H1 (cell line): ENCODE measurements around the gene METTL8. TPM values are rescaled to one million over a fixed set of nuclear protein-coding genes. Genes with fewer than 3 reads are reported as not detected.
A peak's percentile ranks its signal among the peaks of the same experiment; 100 is the strongest.

ENCODE experiments used
- CTCF ChIA-PET: fragments of 300-600 bp; sonication (Branson Sonifier 250); formaldehyde crosslinking; loops from one replicate; lab custom pipeline; 2021; ENCODE audit not compliant: partially characterized antibody; lab: Charles Lee
- POLR2A ChIA-PET: fragments of 300-600 bp; sonication (Branson Sonifier 250); formaldehyde crosslinking; loops from one replicate; lab custom pipeline; 2021; ENCODE audit warnings: inconsistent platforms; ENCODE audit not compliant: partially characterized antibody; lab: Charles Lee
- DNase-seq, 2 experiments: peaks; one replicate each; pipeline versions ENCODE4 v3.0.0 to v3.0.0-alpha.2; 2010 to 2022; ENCODE audit warnings: low spot score in 2 of 2, low read depth in 1 of 2, mixed read lengths in 1 of 2
- FAIRE-seq: peaks from 2 replicates; lab custom pipeline; 2011; peaks lifted over from hg19 to GRCh38; lab: Jason Lieb, UNC
- H2AFZ ChIP-seq: 2 replicates; pipeline ENCODE4 v1.8.1; 2012; ENCODE audit warnings: low read length, inconsistent platforms
- H2AK5ac ChIP-seq: 2 replicates; pipeline ENCODE4 v1.6.1; 2013; ENCODE audit warnings: low read depth, low read length
- H2BK120ac ChIP-seq: replicated peaks from 2 replicates; pipeline ENCODE3; 2013; ENCODE audit warnings: low read depth, low read length, inconsistent platforms
- H2BK12ac ChIP-seq: 2 replicates; pipeline ENCODE4 v1.6.1; 2013; ENCODE audit warnings: low read depth, low read length
- H2BK15ac ChIP-seq: 2 replicates; pipeline ENCODE4 v1.6.1; 2013; ENCODE audit warnings: low read length
- H2BK20ac ChIP-seq: 2 replicates; pipeline ENCODE4 v1.6.1; 2013; ENCODE audit warnings: low read length
- H2BK5ac ChIP-seq: 2 replicates; pipeline ENCODE4 v1.6.1; 2013; ENCODE audit warnings: low read depth, low read length
- H3K14ac ChIP-seq: 2 replicates; pipeline ENCODE4 v1.6.1; 2013; ENCODE audit warnings: inconsistent platforms; ENCODE audit not compliant: insufficient read length
- H3K18ac ChIP-seq: 2 replicates; pipeline ENCODE4 v1.6.1; 2013; ENCODE audit warnings: low read length; ENCODE audit errors: extremely low read depth
- H3K23ac ChIP-seq: 2 replicates; pipeline ENCODE4 v1.6.1; 2013; ENCODE audit warnings: inconsistent platforms; ENCODE audit not compliant: insufficient read length
- H3K23me2 ChIP-seq: 2 replicates; pipeline ENCODE4 v1.6.1; 2013; ENCODE audit warnings: low read depth, low read length
- H3K27ac ChIP-seq: 2 replicates; pipeline ENCODE4 v1.6.1; 2011; ENCODE audit warnings: low read depth, low read length, inconsistent platforms
- H3K27me3 ChIP-seq, 4 experiments: replicated peaks in 1 of 4; 1 replicate in 1 of 4; 2 replicates in 3 of 4; pipeline versions ENCODE4 v1.6.1 to v1.8.1; 2011 to 2013; ENCODE audit warnings: low read length in 3 of 4, mild to moderate bottlenecking in 3 of 4, inconsistent platforms in 2 of 4, mixed read lengths in 2 of 4, moderate library complexity in 1 of 4; ENCODE audit not compliant: control insufficient read depth in 3 of 4, insufficient read depth in 3 of 4; ENCODE audit errors: extremely low read depth in 1 of 4
- H3K36me3 ChIP-seq, 4 experiments: 2 replicates each; pipeline versions ENCODE4 v1.6.1 to v1.8.1; 2011 to 2013; ENCODE audit warnings: mild to moderate bottlenecking in 4 of 4, low read length in 3 of 4, moderate library complexity in 2 of 4, control low read depth in 1 of 4, inconsistent platforms in 1 of 4; ENCODE audit not compliant: insufficient read depth in 4 of 4, control insufficient read depth in 2 of 4
- H3K4ac ChIP-seq: replicated peaks from 2 replicates; pipeline ENCODE3; 2013; ENCODE audit warnings: low read length, low read depth, mixed read lengths, inconsistent platforms; ENCODE audit not compliant: insufficient read length
- H3K4me1 ChIP-seq, 4 experiments: replicated peaks in 1 of 4; 1 replicate in 1 of 4; 2 replicates in 3 of 4; pipeline versions ENCODE4 v1.6.1 to v1.8.1; 2011 to 2013; ENCODE audit warnings: low read length in 3 of 4, inconsistent platforms in 2 of 4, mixed read lengths in 1 of 4; ENCODE audit not compliant: insufficient read depth in 4 of 4, control insufficient read depth in 3 of 4
- H3K4me2 ChIP-seq, 2 experiments: 2 replicates each; pipeline versions ENCODE4 v1.6.1 to v1.8.1; 2011 to 2013; ENCODE audit warnings: low read depth in 2 of 2, low read length in 2 of 2, control low read depth in 1 of 2, inconsistent platforms in 1 of 2, mild to moderate bottlenecking in 1 of 2; ENCODE audit not compliant: insufficient read depth in 1 of 2
- H3K4me3 ChIP-seq, 4 experiments: fragments of 200-600, 300-600 bp in 1 of 4; sonication (generic), shearing (Covaris generic), sonication (Bioruptor Twin) in 1 of 4; 2 replicates each; pipeline versions ENCODE4 v1.5.1 to v1.8.1; 2011 to 2016; ENCODE audit warnings: low read length in 4 of 4, low read depth in 3 of 4, control low read depth in 2 of 4, inconsistent platforms in 2 of 4, mild to moderate bottlenecking in 2 of 4, mixed read lengths in 1 of 4, moderate library complexity in 1 of 4; ENCODE audit not compliant: insufficient read depth in 2 of 4; ENCODE audit errors: extremely low read depth in 1 of 4
- H3K56ac ChIP-seq: replicated peaks from 2 replicates; pipeline ENCODE3; 2013; ENCODE audit warnings: low read depth, mild to moderate bottlenecking, mixed read lengths, low read length, inconsistent platforms; ENCODE audit not compliant: insufficient read length
- H3K79me1 ChIP-seq: 2 replicates; pipeline ENCODE4 v1.6.1; 2013; ENCODE audit warnings: low read depth, low read length, control low read depth
- H3K79me2 ChIP-seq, 2 experiments: 2 replicates each; pipeline versions ENCODE4 v1.6.1 to v1.8.1; 2012 to 2013; ENCODE audit warnings: low read length in 2 of 2, mild to moderate bottlenecking in 2 of 2, inconsistent platforms in 1 of 2; ENCODE audit not compliant: insufficient read depth in 2 of 2, control insufficient read depth in 1 of 2
- H3K9ac ChIP-seq, 4 experiments: replicated peaks in 1 of 4; 1 replicate in 1 of 4; 2 replicates in 3 of 4; pipeline versions ENCODE4 v1.6.1 to v1.8.1; 2011 to 2013; ENCODE audit warnings: low read depth in 3 of 4, low read length in 3 of 4, control low read depth in 2 of 4, mild to moderate bottlenecking in 2 of 4, moderate library complexity in 2 of 4, inconsistent platforms in 1 of 4; ENCODE audit errors: extremely low read depth in 1 of 4
- H3K9me3 ChIP-seq, 2 experiments: 2 replicates each; pipeline versions ENCODE4 v1.6.1 to v1.8.1; 2012 to 2013; ENCODE audit warnings: mild to moderate bottlenecking in 2 of 2, moderate library complexity in 2 of 2, control low read depth in 1 of 2, inconsistent platforms in 1 of 2, low read depth in 1 of 2, low read length in 1 of 2, mixed read lengths in 1 of 2; ENCODE audit not compliant: insufficient read depth in 2 of 2
- H4K20me1 ChIP-seq, 2 experiments: replicated peaks in 1 of 2; 2 replicates each; pipeline versions ENCODE3 to v1.8.1; 2011 to 2013; ENCODE audit warnings: inconsistent platforms in 2 of 2, low read length in 2 of 2, mild to moderate bottlenecking in 1 of 2; ENCODE audit not compliant: insufficient read depth in 2 of 2, control insufficient read depth in 1 of 2
- H4K5ac ChIP-seq: 2 replicates; pipeline ENCODE4 v1.6.1; 2013; ENCODE audit warnings: low read length, low read depth, mixed read lengths, inconsistent platforms; ENCODE audit not compliant: insufficient read length
- H4K8ac ChIP-seq: 2 replicates; pipeline ENCODE4 v1.8.0; 2013; ENCODE audit warnings: mild to moderate bottlenecking, moderate library complexity, low read length, inconsistent platforms; ENCODE audit not compliant: insufficient read depth; ENCODE audit errors: extremely low read depth
- H4K91ac ChIP-seq: replicated peaks from 2 replicates; pipeline ENCODE3; 2013; ENCODE audit warnings: low read length, mixed read lengths, inconsistent platforms; ENCODE audit not compliant: insufficient read length
- ASH2L ChIP-seq: fragments of 200-600, 300-600 bp; sonication (generic); IDR thresholded peaks from one replicate; pipeline ENCODE4 v1.7.1; 2017; ENCODE audit warnings: low read length
- EZH2 ChIP-seq: fragments of 200-600 bp; sonication (generic); IDR thresholded peaks from 2 replicates; pipeline ENCODE4 v1.7.1; 2012; ENCODE audit warnings: low read depth, mild to moderate bottlenecking, moderate library complexity, low read length, inconsistent platforms; ENCODE audit not compliant: severe bottlenecking
- GTF2F1 ChIP-seq: IDR thresholded peaks from 2 replicates; pipeline ENCODE4 v1.6.1; 2012; ENCODE audit warnings: low read depth, low read length, improper control_type of control experiment, borderline replicate concordance
- JUN ChIP-seq: IDR thresholded peaks from 2 replicates; pipeline ENCODE4 v1.6.1; 2011; ENCODE audit warnings: low read depth, mild to moderate bottlenecking, improper control_type of control experiment, low read length
- KDM1A ChIP-seq: fragments of 200-600, 300-600 bp; sonication (generic); IDR thresholded peaks from 2 replicates; pipeline ENCODE4 v1.7.1; 2016; ENCODE audit warnings: mild to moderate bottlenecking, low read length, borderline replicate concordance
- POU5F1 ChIP-seq: IDR thresholded peaks from 2 replicates; pipeline ENCODE4 v1.6.1; 2011; ENCODE audit warnings: low read depth, mild to moderate bottlenecking, low read length, moderate library complexity
- RFX5 ChIP-seq: IDR thresholded peaks from 2 replicates; pipeline ENCODE4 v1.6.1; 2011; ENCODE audit warnings: low read depth, low read length, improper control_type of control experiment, borderline replicate concordance
- RXRA ChIP-seq: IDR thresholded peaks from 2 replicates; pipeline ENCODE4 v1.6.1; 2011; ENCODE audit warnings: low read depth, mild to moderate bottlenecking, low read length, moderate library complexity; ENCODE audit not compliant: insufficient read depth
- SP1 ChIP-seq: IDR thresholded peaks from 2 replicates; pipeline ENCODE4 v1.6.1; 2011; ENCODE audit warnings: low read depth, low read length
- WGBS, 2 experiments: shearing (Covaris generic) in 1 of 2; methylation state at CpG; one replicate each; pipeline versions ENCODE4 v1.1.6 to v1.1.7; 2013 to 2015; ENCODE audit warnings: low lambda C conversion rate in 2 of 2, mixed read lengths in 2 of 2, inconsistent platforms in 1 of 2, low coverage in 1 of 2, missing lambda C conversion rate in 1 of 2; ENCODE audit not compliant: insufficient replicate concordance in 2 of 2, insufficient coverage in 1 of 2, insufficient read length in 1 of 2; ENCODE audit errors: extremely low coverage in 1 of 2, missing lambda C conversion rate in 1 of 2; 5-methylcytosine and 5-hydroxymethylcytosine counted together
- polyA plus RNA-seq, 7 experiments: library from polyadenylated mRNA; depleted of rRNA in 3 of 7; stranded (reverse) in 5 of 7; unstranded in 2 of 7; fragments of >200 nt in 5 of 7; fragments of 200-250 nt in 2 of 7; gene quantifications; 1 replicate in 5 of 7; 2 replicates in 1 of 7; 4 replicates in 1 of 7; pipeline versions ENCODE4 v1.2.1 to v1.2.3, GENCODE V29; 2011 to 2013; ENCODE audit warnings: missing spikeins in 2 of 7, mixed read lengths in 2 of 7
- total RNA-seq: library from RNA; stranded (reverse); fragmentation: NEBNext Ultra II Directional; extraction: Animal tissue kit (Norgen Biotek cat#: 25700); gene quantifications from 2 replicates; pipeline ENCODE4 v1.2.1, GENCODE V29; 2021

The METTL8 gene
- total and polyA plus RNA-seq, 2 of the 8 experiments (the other 6 are each of a cell fraction or from before 2014, with no cell fraction given): 17.6 to 79.7 TPM

GRCh38 chr2:171319164-171319810 lies 114.5 kb downstream of the METTL8 start:
- peak; percentile 86 for FAIRE-seq
- Histone ChIP-seq H3K79me2 (no peaks in the 10 kb centered on the region), H3K9ac (no peak overlapping the region), H3K79me1 (no peaks in the 10 kb centered on the region), H3K4me3 (peak overlapping the region in 1 of 4 experiments; percentile 35; a peak in 2 of 8 replicates), H3K27me3 (no peaks in the 10 kb centered on the region), H3K18ac (peak overlapping the region; percentile 88), H2BK5ac (peak overlapping the region; percentile 92; the same call in 1 of the 2 replicates), H3K36me3 (peaks cover 0 to 7% (median 1%) of the 10 kb centered on the region in 4 experiments; a peak in 3 of 8 replicates), H3K4me1 (peaks cover 22 to 55% (median 41%) of the 10 kb centered on the region in 4 experiments), H2BK120ac (peak overlapping the region; percentile 67), H4K91ac (no peak overlapping the region), H3K4me2 (peak overlapping the region; percentile 59 to 67), H3K4ac (no peak overlapping the region), H2BK20ac (0 out of 2 replicates have a peak overlapping the region, but pooled peaks have one; percentile 38), H3K27ac (peak overlapping the region; percentile 74), H4K20me1 (no peaks in the 10 kb centered on the region), H2AK5ac (no peak overlapping the region), H3K9me3 (no peaks in the 10 kb centered on the region), H3K56ac (no peak overlapping the region), H4K8ac (no peak overlapping the region), H3K14ac (no peak overlapping the region), H2AFZ (no peak overlapping the region), H3K23me2 (no peaks in the 10 kb centered on the region), H2BK15ac (no peak overlapping the region), H2BK12ac (peak overlapping the region; percentile 76), H4K5ac (peak overlapping the region; percentile 70), H3K23ac (no peak overlapping the region)
- ChIA-PET CTCF (interaction anchor here (0.7 to 2.0 kb wide), 3 partner anchors 15 to 161 kb away, joined by 3 to 4 read pairs (median 3); no protein-coding TSS in a partner anchor), POLR2A (interaction anchor here (0.9 to 6.1 kb wide), 5 partner anchors 8 to 160 kb away, joined by 3 to 42 read pairs (median 4); no protein-coding TSS in a partner anchor)
- 15% methylated on average over 12 of the region's 12 CpGs; no CpG with 5 or more reads in 1 of the 2 experiments for WGBS, 2 experiments
- peak in 1 of 2 experiments; percentile 38 for DNase-seq
- TF ChIP-seq POU5F1: no peak
- TF ChIP-seq GTF2F1: no peak
- TF ChIP-seq EZH2: no peak
- TF ChIP-seq RXRA: no peak
- TF ChIP-seq RFX5: no peak
- no peak for TF ChIP-seq JUN
- no peak for TF ChIP-seq ASH2L
- TF ChIP-seq SP1: 0 out of 2 replicates have a peak, but pooled peaks have one; percentile 8
- TF ChIP-seq KDM1A: no peak
